ENCODE data around the gene SENP6. TPM values are rescaled to one million over a fixed set of nuclear protein-coding genes. Genes with fewer than 3 reads are reported as not detected.

Gene SENP6
- total and polyA plus RNA-seq, 9 of the 15 experiments (the other 6 are each of a cell fraction or from before 2014, with no cell fraction given), result 11.1 to 79.4 (median 46.8) TPM

DNA sequence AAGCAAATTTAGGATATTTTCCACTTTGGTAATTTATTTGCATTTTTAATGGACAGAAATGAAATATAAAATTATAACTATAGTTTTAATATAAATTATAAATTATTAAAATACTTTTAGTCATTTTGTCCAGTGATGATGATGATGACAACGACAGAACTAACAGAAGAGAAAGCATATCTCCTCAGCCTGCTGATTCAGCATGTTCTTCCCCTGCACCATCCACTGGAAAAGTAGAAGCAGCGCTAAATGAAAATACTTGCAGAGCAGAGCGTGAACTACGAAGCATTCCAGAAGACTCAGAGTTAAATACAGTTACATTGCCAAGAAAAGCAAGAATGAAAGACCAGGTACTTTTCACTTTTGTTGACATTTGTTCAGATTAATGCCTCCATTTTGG lies 64.9 kb downstream of the SENP6 start (continued):
- TF ChIP-seq, protein P1, sequence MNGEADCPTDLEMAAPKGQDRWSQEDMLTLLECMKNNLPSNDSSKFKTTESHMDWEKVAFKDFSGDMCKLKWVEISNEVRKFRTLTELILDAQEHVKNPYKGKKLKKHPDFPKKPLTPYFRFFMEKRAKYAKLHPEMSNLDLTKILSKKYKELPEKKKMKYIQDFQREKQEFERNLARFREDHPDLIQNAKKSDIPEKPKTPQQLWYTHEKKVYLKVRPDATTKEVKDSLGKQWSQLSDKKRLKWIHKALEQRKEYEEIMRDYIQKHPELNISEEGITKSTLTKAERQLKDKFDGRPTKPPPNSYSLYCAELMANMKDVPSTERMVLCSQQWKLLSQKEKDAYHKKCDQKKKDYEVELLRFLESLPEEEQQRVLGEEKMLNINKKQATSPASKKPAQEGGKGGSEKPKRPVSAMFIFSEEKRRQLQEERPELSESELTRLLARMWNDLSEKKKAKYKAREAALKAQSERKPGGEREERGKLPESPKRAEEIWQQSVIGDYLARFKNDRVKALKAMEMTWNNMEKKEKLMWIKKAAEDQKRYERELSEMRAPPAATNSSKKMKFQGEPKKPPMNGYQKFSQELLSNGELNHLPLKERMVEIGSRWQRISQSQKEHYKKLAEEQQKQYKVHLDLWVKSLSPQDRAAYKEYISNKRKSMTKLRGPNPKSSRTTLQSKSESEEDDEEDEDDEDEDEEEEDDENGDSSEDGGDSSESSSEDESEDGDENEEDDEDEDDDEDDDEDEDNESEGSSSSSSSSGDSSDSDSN (IDR thresholded peaks at IDR 0.05; ENCODE audit: borderline replicate concordance in 1 of 2, low read depth in 2 of 2, low read length in 2 of 2), result no peak
- TF ChIP-seq, protein P2, sequence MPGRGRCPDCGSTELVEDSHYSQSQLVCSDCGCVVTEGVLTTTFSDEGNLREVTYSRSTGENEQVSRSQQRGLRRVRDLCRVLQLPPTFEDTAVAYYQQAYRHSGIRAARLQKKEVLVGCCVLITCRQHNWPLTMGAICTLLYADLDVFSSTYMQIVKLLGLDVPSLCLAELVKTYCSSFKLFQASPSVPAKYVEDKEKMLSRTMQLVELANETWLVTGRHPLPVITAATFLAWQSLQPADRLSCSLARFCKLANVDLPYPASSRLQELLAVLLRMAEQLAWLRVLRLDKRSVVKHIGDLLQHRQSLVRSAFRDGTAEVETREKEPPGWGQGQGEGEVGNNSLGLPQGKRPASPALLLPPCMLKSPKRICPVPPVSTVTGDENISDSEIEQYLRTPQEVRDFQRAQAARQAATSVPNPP (IDR thresholded peaks at IDR 0.05; ENCODE audit: borderline replicate concordance, insufficient read depth, insufficient read length), result no peak
- TF ChIP-seq CEBPG (CRISPR knock-in tag; IDR thresholded peaks at IDR 0.05) (no peak), CEBPG (tag; conservative IDR thresholded peaks at IDR 0.05 in 1 of 2, IDR thresholded peaks at IDR 0.05 in 1 of 2) (no peak), ZNF778 (CRISPR knock-in tag; IDR thresholded peaks at IDR 0.05) (no peak), ILK (tag; IDR thresholded peaks at IDR 0.05; ENCODE audit: borderline replicate concordance, low read depth) (no peak), MAFG (tag; conservative IDR thresholded peaks at IDR 0.05) (peak; percentile 48), KAT7 (CRISPR knock-in tag; IDR thresholded peaks at IDR 0.05; ENCODE audit: borderline replicate concordance) (no peak), DIDO1 (tag; IDR thresholded peaks at IDR 0.05; ENCODE audit: low read depth) (no peak), PHB (CRISPR knock-in tag; IDR thresholded peaks at IDR 0.05) (no peak)

Data from K562 (cell line).